IPS-18a (cell line): Measurements from ENCODE around the gene LTF.

ENCODE experiments used
- H3K27ac ChIP-seq: one replicate; pipeline ENCODE4 v1.5.1; 2013; ENCODE audit warnings: low read length
- H3K27me3 ChIP-seq: one replicate; pipeline ENCODE4 v1.6.1; 2013; ENCODE audit warnings: mild to moderate bottlenecking, low read length; ENCODE audit not compliant: control insufficient read depth, insufficient read depth
- H3K36me3 ChIP-seq: one replicate; pipeline ENCODE4 v1.6.1; 2013; ENCODE audit warnings: low read depth, low read length; ENCODE audit not compliant: control insufficient read depth
- H3K4me1 ChIP-seq: one replicate; pipeline ENCODE4 v1.6.1; 2013; ENCODE audit warnings: low read depth, low read length; ENCODE audit not compliant: control insufficient read depth
- H3K4me3 ChIP-seq: one replicate; pipeline ENCODE4 v1.5.1; 2013; ENCODE audit warnings: low read length
- H3K9ac ChIP-seq: one replicate; pipeline ENCODE4 v1.6.1; 2013; ENCODE audit warnings: mild to moderate bottlenecking, low read length, moderate library complexity
- H3K9me3 ChIP-seq: one replicate; pipeline ENCODE4 v1.6.1; 2013; ENCODE audit warnings: low read depth, low read length; ENCODE audit not compliant: control insufficient read depth

Gene LTF

DNA sequence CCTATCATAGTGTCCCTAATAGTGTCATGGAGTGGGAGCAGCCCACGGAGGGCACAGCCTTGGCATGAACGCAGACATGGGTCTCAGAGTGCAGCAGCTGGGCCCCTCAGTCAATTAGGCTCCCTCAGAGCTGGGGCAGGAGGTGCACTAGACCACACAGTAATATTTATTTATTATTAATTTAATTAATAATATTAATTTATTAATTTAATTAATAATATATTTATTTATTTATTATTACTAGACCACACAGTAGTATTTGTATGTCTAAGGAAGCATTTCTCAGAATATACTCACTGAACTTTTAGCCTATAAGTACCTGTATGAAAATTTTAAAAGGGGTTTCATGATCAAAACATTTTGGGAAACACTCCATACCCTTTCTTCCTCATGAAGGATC lies 63.1 kb downstream of the LTF start:
- Histone ChIP-seq H3K36me3 (no peaks in the 10 kb centered on the region), H3K27ac (no peak overlapping the region), H3K4me1 (no peaks in the 10 kb centered on the region), H3K27me3 (no peaks in the 10 kb centered on the region), H3K9ac (no peak overlapping the region), H3K4me3 (no peak overlapping the region), H3K9me3 (no peaks in the 10 kb centered on the region)

DNA sequence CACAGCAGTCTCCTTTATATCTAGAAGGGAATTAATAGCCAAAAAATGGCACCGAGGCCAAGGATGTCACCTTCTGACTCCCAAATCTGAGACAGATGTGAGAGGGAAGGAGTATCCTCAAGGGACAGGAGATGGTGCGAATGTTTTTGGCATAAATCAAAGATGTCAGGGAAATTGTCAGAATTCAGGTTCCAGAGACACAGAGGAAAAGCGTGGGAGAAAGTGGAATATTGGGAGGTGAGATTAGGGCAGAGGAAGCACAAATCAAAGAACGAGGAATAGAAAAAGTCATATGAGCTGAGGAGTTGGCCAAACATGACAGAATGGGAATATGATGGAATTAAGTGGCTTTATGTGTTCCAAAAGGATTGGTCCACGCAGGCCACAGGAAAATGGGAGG lies 63.9 kb downstream of the LTF start:
- Histone ChIP-seq H3K36me3 (no peaks in the 10 kb centered on the region), H3K27ac (no peak overlapping the region), H3K4me1 (no peaks in the 10 kb centered on the region), H3K4me3 (no peak overlapping the region), H3K9ac (no peak overlapping the region), H3K27me3 (no peaks in the 10 kb centered on the region), H3K9me3 (no peaks in the 10 kb centered on the region)

DNA sequence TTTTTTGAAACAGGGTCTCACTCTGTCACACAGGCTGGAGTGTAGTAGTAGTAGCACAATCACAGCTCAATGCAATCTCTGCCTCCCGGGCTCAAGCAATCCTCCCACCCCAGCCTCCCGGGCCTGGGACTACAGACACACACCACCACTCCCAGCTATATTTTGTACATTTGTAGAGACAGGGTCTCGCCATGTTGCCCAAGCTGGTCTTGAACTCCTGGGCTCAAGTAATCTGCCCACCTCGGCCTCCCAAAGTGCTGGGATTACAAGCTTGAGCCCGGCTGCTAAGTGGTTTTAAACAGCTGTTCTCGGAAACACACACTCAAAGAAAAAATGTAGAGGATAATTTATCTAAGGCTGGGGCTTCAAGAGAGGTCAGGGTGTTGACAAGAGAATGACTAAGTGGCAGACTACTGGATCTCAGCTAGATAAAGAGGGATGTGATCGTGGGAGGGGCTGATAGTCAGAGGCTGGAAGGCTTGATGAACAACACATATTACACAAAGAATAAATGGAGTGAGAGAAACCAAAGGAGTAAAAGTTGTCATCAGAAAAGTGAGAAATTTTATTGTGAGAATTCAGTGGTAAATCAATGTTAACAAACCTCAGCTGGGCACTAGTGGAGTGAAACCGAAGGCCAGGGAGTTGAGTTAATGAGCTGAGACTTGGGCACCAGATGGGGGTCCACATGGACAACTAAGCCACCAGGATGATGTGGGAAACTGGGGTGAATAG lies 64.5 kb downstream of the LTF start:
- no peaks in the 10 kb centered on the region for H3K27me3 ChIP-seq
- H3K9me3 ChIP-seq: no peaks in the 10 kb centered on the region
- H3K36me3 ChIP-seq: no peaks in the 10 kb centered on the region
- no peak overlapping the region for H3K27ac ChIP-seq
- no peak overlapping the region for H3K9ac ChIP-seq
- H3K4me1 ChIP-seq: no peaks in the 10 kb centered on the region
- no peak overlapping the region for H3K4me3 ChIP-seq

DNA sequence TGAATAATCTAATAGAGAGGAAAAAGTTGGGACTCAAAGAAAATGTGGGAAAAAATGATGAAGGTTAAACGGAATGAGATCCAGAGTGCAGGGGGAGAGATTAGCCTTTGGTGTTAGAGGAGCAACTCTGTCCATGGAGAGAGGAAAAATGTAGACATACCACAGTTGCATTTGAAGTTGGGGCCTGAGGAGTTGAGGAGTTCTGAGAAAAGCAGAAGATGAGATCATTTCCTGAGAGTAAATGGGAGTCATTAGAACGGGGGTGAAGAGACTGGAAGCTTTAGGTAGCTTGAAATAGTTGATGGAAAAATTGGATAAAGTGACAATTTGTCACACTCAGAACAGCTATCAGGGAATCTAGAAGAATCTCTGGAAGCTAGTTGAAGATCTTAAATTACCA lies 65.1 kb downstream of the LTF start:
- Histone ChIP-seq H3K4me3 (no peak overlapping the region), H3K36me3 (no peaks in the 10 kb centered on the region), H3K9me3 (no peaks in the 10 kb centered on the region), H3K27me3 (no peaks in the 10 kb centered on the region), H3K9ac (no peak overlapping the region), H3K4me1 (no peaks in the 10 kb centered on the region), H3K27ac (no peak overlapping the region)

DNA sequence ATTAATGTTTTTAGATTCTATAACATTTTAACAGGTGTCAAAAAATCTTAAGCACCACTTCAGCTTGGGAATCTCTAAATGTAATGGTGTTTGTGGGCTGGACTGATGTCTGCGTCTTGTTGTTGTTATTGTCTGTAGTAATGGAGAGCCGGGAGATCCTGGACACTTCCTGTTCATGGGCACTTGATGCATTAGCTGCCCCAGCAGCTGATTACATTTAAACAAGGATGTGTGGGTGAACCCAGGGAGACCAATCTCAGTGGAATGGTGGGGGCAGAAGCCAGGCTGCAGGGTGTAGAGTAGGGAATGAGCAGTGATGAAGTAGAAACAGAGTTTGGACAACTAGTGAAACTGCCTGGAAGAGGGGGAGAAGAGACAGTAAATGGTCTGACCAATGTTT lies 65.6 kb downstream of the LTF start:
- no peaks in the 10 kb centered on the region for H3K9me3 ChIP-seq
- no peak overlapping the region for H3K4me3 ChIP-seq
- no peaks in the 10 kb centered on the region for H3K4me1 ChIP-seq
- H3K9ac ChIP-seq: no peak overlapping the region
- H3K27ac ChIP-seq: no peak overlapping the region
- no peaks in the 10 kb centered on the region for H3K27me3 ChIP-seq
- H3K36me3 ChIP-seq: no peaks in the 10 kb centered on the region

DNA sequence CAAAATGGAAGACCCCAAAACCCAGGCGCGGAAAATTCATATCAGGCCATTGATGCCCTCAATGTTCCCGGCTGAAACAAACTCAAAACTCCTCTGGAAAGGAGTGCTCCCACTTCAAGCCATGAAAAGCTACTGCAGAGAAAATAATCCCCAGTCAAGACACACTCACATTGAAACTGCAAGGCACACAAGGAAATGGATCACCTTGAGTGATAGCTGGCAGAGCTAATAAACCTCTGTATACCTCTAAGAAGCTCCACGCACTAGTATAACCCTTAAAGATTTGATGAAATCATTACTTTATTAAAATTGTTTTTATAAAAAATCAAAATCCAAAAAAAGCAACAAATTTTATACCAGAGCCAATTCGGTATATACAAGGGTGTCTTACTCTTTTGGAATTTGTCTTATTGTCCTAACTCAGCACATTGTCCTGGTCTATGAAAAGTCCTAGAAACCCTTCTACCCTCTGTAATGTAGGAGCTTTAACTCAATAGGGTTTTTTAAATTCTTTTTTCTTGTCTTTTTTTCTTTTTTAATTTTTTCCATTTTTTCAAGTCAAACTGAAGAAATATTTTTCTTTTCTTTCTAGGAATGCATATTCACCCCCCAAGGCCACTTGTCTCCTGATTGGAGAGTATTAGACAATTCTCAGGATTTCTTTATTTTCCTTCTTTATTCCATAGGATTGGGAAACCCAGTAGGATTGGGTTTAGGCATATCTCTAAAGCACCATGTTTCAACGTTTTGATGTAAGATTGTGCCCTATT lies 66.3 kb downstream of the LTF start:
- no peaks in the 10 kb centered on the region for H3K36me3 ChIP-seq
- H3K9ac ChIP-seq: no peak overlapping the region
- no peaks in the 10 kb centered on the region for H3K9me3 ChIP-seq

DNA sequence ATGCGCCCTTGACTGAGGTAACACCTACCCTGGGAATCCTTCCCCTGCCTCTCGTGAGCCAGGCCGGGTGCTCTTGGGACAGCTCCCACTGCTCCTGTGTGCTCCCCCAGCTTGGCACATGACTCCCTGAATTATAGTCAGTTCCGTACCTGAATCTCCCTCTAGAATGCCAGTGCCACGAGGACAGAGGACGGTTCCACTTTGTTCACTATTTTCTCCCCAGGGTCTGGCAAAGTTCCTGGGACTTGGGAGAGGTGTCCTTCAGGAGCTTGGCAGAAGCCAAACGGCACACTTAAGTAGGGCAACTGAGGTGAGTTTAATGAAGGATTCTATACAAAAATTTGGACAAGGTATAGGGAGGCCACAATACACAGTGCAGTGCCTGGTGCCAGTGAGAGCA lies 67.6 kb downstream of the LTF start:
- H3K9me3 ChIP-seq: no peaks in the 10 kb centered on the region
- no peak overlapping the region for H3K27ac ChIP-seq
- no peaks in the 10 kb centered on the region for H3K27me3 ChIP-seq
- H3K9ac ChIP-seq: no peak overlapping the region
- H3K36me3 ChIP-seq: no peaks in the 10 kb centered on the region
- H3K4me1 ChIP-seq: peaks cover 7% of the 10 kb centered on the region
- H3K4me3 ChIP-seq: no peak overlapping the region

More for the DNA sequence above, 66.3 kb downstream of the LTF start:
- no peak overlapping the region for H3K27ac ChIP-seq
- H3K27me3 ChIP-seq: no peaks in the 10 kb centered on the region
- peaks cover 7% of the 10 kb centered on the region for H3K4me1 ChIP-seq
- H3K4me3 ChIP-seq: no peak overlapping the region

DNA sequence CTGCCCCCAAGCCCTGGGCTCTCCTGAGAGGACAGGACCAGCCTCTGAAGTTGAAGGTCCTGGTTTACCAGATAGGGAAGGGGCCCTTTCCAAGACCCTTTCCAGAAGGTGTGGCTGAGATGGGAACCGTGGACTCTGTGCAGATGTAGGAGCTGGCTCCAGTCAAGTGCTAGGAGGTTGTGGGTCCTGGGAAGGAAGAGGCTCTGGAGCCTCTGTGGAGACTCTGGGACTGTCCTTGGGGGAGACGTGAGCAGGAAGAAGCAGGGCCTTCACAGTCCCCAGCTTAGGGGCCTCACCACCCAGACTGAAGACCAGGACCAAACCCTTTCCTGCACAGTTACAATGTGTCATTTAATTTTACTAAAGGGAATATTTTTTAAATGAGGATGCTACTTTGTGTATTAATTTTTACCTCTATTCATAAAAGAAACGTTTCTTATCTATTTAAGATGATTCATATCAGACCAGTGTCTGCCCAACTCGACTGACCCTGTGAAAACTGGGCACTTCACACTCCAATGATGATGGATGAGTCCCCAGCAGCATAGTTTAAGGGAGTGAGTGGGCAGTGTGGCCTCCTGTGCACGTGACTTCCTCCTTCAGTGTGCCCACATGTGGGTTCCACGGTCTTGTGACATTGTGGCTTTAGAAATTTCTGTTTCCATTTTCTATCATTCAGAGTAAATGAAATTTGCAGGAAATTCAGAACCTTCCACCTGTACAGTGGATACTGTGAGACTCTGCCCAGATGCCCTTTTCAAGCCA lies 68.8 kb downstream of the LTF start:
- H3K4me1 ChIP-seq: peaks cover 7% of the 10 kb centered on the region
- no peaks in the 10 kb centered on the region for H3K27me3 ChIP-seq
- no peak overlapping the region for H3K4me3 ChIP-seq
- H3K9me3 ChIP-seq: no peaks in the 10 kb centered on the region
- H3K9ac ChIP-seq: no peak overlapping the region
- H3K27ac ChIP-seq: no peak overlapping the region
- no peaks in the 10 kb centered on the region for H3K36me3 ChIP-seq

DNA sequence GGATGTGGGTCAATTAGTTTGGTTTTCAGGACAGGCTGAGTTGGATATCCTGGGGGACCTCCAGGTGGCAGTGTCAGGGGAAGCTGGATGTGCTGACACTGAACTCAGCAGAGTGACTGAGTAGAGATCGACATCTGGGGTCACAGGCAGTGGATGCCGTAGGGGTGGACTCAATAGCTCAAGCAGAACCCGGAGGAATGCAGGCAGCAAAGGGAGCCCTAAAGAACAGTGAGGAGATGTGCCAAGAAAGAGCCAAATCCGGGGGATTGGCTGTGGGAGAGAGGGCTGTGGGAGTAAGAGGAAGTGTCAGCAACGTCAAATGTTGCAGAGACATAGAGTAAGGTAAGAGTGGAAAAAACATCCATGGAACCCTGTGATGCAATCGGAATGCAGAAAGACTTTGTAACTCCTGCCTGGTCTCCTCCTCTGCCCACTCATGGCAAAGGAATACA lies 69.5 kb downstream of the LTF start:
- H3K27ac ChIP-seq: no peak overlapping the region

DNA sequence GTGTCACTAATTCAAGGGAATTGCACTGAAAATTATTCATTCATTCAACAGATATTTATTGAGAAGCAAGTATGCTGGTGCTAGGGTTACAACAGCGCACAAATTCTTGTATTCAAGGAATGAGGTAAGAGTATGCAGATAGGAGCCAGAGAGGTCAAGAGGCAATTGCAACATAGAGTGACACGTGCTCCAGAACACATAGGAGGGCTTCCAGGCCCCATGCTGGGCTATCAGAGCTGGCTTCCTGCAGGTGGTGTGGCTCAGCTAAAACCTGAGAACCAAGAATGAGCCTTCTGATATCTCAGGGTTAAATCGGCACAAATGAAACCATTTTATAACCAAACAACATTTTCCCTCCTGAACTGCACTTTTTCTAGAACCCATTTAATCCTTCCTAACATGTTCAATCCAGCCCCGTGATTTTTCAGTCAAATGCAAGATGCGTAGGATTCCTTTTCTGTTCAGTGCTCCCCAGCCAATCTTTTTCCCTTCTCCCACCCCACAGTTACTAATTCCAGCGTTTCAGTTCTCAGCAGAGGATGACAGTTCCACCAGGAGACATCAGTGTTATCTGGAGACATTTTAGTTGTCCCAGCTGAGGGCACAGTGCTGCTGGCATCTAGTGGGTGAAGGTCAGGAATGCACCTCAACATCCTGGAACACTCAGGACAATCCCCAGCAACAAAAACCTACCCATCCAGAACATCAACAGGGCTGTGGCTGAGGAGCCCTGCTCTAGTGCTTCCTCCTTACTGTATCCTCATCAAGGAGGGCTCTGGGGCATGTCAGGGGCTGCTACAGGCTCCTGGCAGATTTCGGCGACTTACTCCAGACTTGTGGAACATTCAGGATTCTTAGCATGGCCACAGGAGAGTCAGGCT lies 70.9 kb downstream of the LTF start:
- peaks cover 7% of the 10 kb centered on the region for H3K4me1 ChIP-seq

More for the DNA sequence above, 69.5 kb downstream of the LTF start:
- no peak overlapping the region for H3K9ac ChIP-seq
- H3K9me3 ChIP-seq: no peaks in the 10 kb centered on the region
- H3K4me1 ChIP-seq: peaks cover 7% of the 10 kb centered on the region
- no peak overlapping the region for H3K4me3 ChIP-seq
- no peaks in the 10 kb centered on the region for H3K36me3 ChIP-seq
- no peaks in the 10 kb centered on the region for H3K27me3 ChIP-seq

DNA sequence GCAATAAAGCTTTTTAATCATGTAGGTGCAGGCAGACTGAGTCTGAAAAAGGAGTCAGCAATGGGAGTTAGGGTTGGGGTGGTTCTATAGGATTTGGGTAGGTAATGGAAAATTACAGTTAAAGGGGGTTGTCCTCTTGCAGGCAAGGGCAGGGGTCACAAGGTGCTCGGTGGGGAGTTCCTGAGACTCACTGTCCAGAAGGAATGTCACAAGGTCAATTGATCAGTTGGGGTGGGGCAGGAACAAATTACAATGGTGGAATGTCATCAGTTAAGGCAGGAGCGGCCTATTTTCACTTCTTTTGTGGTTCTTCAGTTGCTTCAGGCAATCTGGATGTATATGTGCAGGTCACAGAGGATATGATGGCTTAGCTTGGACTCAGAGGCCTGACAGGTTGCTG lies 71.7 kb downstream of the LTF start:
- peaks cover 7% of the 10 kb centered on the region for H3K4me1 ChIP-seq
- no peaks in the 10 kb centered on the region for H3K9me3 ChIP-seq
- no peak overlapping the region for H3K9ac ChIP-seq
- no peaks in the 10 kb centered on the region for H3K36me3 ChIP-seq
- no peaks in the 10 kb centered on the region for H3K27me3 ChIP-seq
- H3K27ac ChIP-seq: no peak overlapping the region
- H3K4me3 ChIP-seq: no peak overlapping the region

More for the DNA sequence above, 70.9 kb downstream of the LTF start:
- Histone ChIP-seq H3K27me3 (no peaks in the 10 kb centered on the region), H3K9me3 (no peaks in the 10 kb centered on the region), H3K36me3 (no peaks in the 10 kb centered on the region), H3K9ac (no peak overlapping the region), H3K4me3 (no peak overlapping the region), H3K27ac (no peak overlapping the region)
